NCI-H1436 treated with DMSO at 0.1 percent for 48 hours (cell line): ENCODE data around the gene ROBO1.
"Not testable (repeated sequence)": the region's sequence is repeated elsewhere in the genome, so short reads cannot be mapped to it uniquely, and the experiment has no call there.

Experiments used
- DNase-seq: peaks from one replicate; lab custom pipeline; 2025; lab: John Stamatoyannopoulos, UW

The ROBO1 gene

GRCh38 chr3:78794431-78794830 is 973.4 kb downstream of the ROBO1 start:
- no peak for DNase-seq

- DNase-seq = no peak
Observed at GRCh38 chr3:78792733-78793132, 975.1 kb downstream of the ROBO1 start.

- no peak for DNase-seq
Observed at GRCh38 chr3:78792212-78792611, 975.6 kb downstream of the ROBO1 start.

- DNase-seq = no peak
Observed at GRCh38 chr3:78791753-78792152, 976.0 kb downstream of the ROBO1 start.

- DNase-seq = no peak
Observed at GRCh38 chr3:78788839-78789238, 979.0 kb downstream of the ROBO1 start.

GRCh38 chr3:78785004-78785403 is 982.8 kb downstream of the ROBO1 start:
- DNase-seq = no peak

- no peak for DNase-seq
Observed at GRCh38 chr3:78781351-78781750, 986.4 kb downstream of the ROBO1 start.

- no peak for DNase-seq
Observed at GRCh38 chr3:78765671-78766485, 1001.9 kb downstream of the ROBO1 start.

- no peak for DNase-seq
Observed at GRCh38 chr3:78764634-78765033, 1003.2 kb downstream of the ROBO1 start.

- DNase-seq = no peak
Observed at GRCh38 chr3:78762121-78762520, 1005.7 kb downstream of the ROBO1 start.

GRCh38 chr3:78761126-78761525 is 1006.7 kb downstream of the ROBO1 start:
- DNase-seq = no peak

- DNase-seq = no peak
Observed at GRCh38 chr3:78757731-78758130, 1010.1 kb downstream of the ROBO1 start.

GRCh38 chr3:78754066-78754743 is 1013.6 kb downstream of the ROBO1 start:
- no peak for DNase-seq

- DNase-seq = no peak
Observed at GRCh38 chr3:78751266-78751665, 1016.5 kb downstream of the ROBO1 start.

- DNase-seq = not testable (repeated sequence)
Observed at GRCh38 chr3:78750291-78750690, 1017.5 kb downstream of the ROBO1 start.

GRCh38 chr3:78749056-78749455 is 1018.7 kb downstream of the ROBO1 start:
- DNase-seq = no peak

- no peak for DNase-seq
Observed at GRCh38 chr3:78745847-78746246, 1022.0 kb downstream of the ROBO1 start.

- no peak for DNase-seq
Observed at GRCh38 chr3:78742491-78742890, 1025.3 kb downstream of the ROBO1 start.

GRCh38 chr3:78742041-78742440 is 1025.8 kb downstream of the ROBO1 start:
- DNase-seq = no peak

GRCh38 chr3:78741066-78741645 is 1026.6 kb downstream of the ROBO1 start:
- DNase-seq = no peak

GRCh38 chr3:78738833-78739232 is 1029.0 kb downstream of the ROBO1 start:
- no peak for DNase-seq

- no peak for DNase-seq
Observed at GRCh38 chr3:78737988-78738387, 1029.8 kb downstream of the ROBO1 start.

- no peak for DNase-seq
Observed at GRCh38 chr3:78736863-78737262, 1030.9 kb downstream of the ROBO1 start.
